Naive thymus-derived CD8-positive, alpha-beta T cell (primary cell): Measurements from ENCODE around the gene MYH13. TPM values are rescaled to one million over a fixed set of nuclear protein-coding genes. Genes with fewer than 3 reads are reported as not detected.

ENCODE experiments used
- ATAC-seq, 2 donors: fragments of 150-1000 bp; cut with Tn5 transposase in 1 of 2; sonication (Bioruptor Pico), chemical (Tn5 transposase) in 1 of 2; 1 replicate in 1 of 2; 2 replicates in 1 of 2; pipeline ENCODE4 v1.10.0; 2021; ENCODE audit warnings: mild to moderate bottlenecking in 2 of 2, moderate library complexity in 2 of 2
- POLR2A ChIA-PET: fragments of 350-600 bp; sonication (Branson Sonifier 250); formaldehyde crosslinking; loops from one replicate; lab custom pipeline; 2021; ENCODE audit warnings: antibody characterized with exemption; lab: Charles Lee
- DNase-seq, 10 donors: peaks; one replicate each; pipeline versions ENCODE4 v3.0.0 to v3.0.0-alpha.2; 2020 to 2022
- H3K27ac Mint-ChIP-seq, 10 donors: one replicate each; pipeline ENCODE4 v1.8.0; 2020 to 2022; ENCODE audit warnings: mild to moderate bottlenecking in 10 of 10, mixed read lengths in 10 of 10, moderate library complexity in 4 of 10, inconsistent platforms in 1 of 10
- H3K27me3 Mint-ChIP-seq, 5 donors: one replicate each; pipeline ENCODE4 v1.8.0; 2021 to 2022; ENCODE audit warnings: mixed read lengths in 5 of 5
- H3K36me3 Mint-ChIP-seq, 3 donors: one replicate each; pipeline ENCODE4 v1.8.0; 2020 to 2022; ENCODE audit warnings: mixed read lengths in 3 of 3, mild to moderate bottlenecking in 2 of 3, inconsistent platforms in 1 of 3
- H3K4me1 Mint-ChIP-seq, 4 donors: one replicate each; pipeline ENCODE4 v1.8.0; 2021 to 2022; ENCODE audit warnings: mixed read lengths in 4 of 4
- H3K4me3 Mint-ChIP-seq, 10 donors: one replicate each; pipeline ENCODE4 v1.8.0; 2020 to 2022; ENCODE audit warnings: mild to moderate bottlenecking in 10 of 10, mixed read lengths in 10 of 10, moderate library complexity in 6 of 10, inconsistent platforms in 1 of 10
- H3K9me3 Mint-ChIP-seq, 9 donors: one replicate each; pipeline ENCODE4 v1.8.0; 2020 to 2022; ENCODE audit warnings: mixed read lengths in 9 of 9, mild to moderate bottlenecking in 3 of 9, inconsistent platforms in 1 of 9, moderate library complexity in 1 of 9
- polyA plus RNA-seq, 3 donors: library from polyadenylated mRNA; unstranded; fragments of 300-500 nt; fragmentation: Illumina TruSeq; gene quantifications; one replicate each; pipeline ENCODE4 v1.2.3, GENCODE V29; 2021
- total RNA-seq, 8 experiments: library from RNA in 2 of 8; stranded (reverse) in 2 of 8; gene quantifications; one replicate each; pipeline ENCODE4 v1.2.3 and lab custom pipeline; 2021 to 2026

Gene MYH13
- total and polyA plus RNA-seq, 5 experiments from 2014 or later, result not detected

GRCh38 chr17:10380631-10381408 lies 8.0 kb upstream of the MYH13 start:
- Mint-ChIP-seq H3K4me1 (no peaks in the 10 kb centered on the region), H3K27me3 (peaks cover 2 to 12% (median 7%) of the 10 kb centered on the region in 5 donors), H3K27ac (no peak overlapping the region), H3K4me3 (no peak overlapping the region), H3K36me3 (no peaks in the 10 kb centered on the region), H3K9me3 (peaks cover 0 to 2% (median 0%) of the 10 kb centered on the region in 9 donors)
- POLR2A ChIA-PET, result no interaction called here
- ATAC-seq (no peak), DNase-seq (no peak)

- ATAC-seq, result no peak
- no peaks in the 10 kb centered on the region for H3K36me3 Mint-ChIP-seq
- no peak overlapping the region for H3K4me3 Mint-ChIP-seq
- H3K27ac Mint-ChIP-seq, result no peak overlapping the region
- H3K27me3 Mint-ChIP-seq, result peaks cover 4 to 25% (median 8%) of the 10 kb centered on the region in 5 donors
- H3K4me1 Mint-ChIP-seq, result peaks cover 0 to 2% (median 0%) of the 10 kb centered on the region in 4 donors
- DNase-seq, result no peak
- POLR2A ChIA-PET, result no interaction called here
- no peaks in the 10 kb centered on the region for H3K9me3 Mint-ChIP-seq
These were observed 2.7 kb downstream of the MYH13 start for GRCh38 chr17:10370016-10370608.

- POLR2A ChIA-PET, result no interaction called here
- Mint-ChIP-seq H3K4me3 (no peak overlapping the region), H3K4me1 (peaks cover 0 to 2% (median 0%) of the 10 kb centered on the region in 4 donors), H3K9me3 (no peaks in the 10 kb centered on the region), H3K27me3 (peaks cover 4 to 18% (median 7%) of the 10 kb centered on the region in 5 donors), H3K27ac (no peak overlapping the region), H3K36me3 (no peaks in the 10 kb centered on the region)
- DNase-seq (no peak), ATAC-seq (no peak)
These were observed 3.6 kb downstream of the MYH13 start for GRCh38 chr17:10369239-10369638.

- Mint-ChIP-seq H3K9me3 (no peaks in the 10 kb centered on the region), H3K36me3 (no peaks in the 10 kb centered on the region), H3K4me3 (no peak overlapping the region), H3K27me3 (peaks cover 3 to 13% (median 5%) of the 10 kb centered on the region in 5 donors), H3K4me1 (peaks cover 0 to 2% (median 0%) of the 10 kb centered on the region in 4 donors), H3K27ac (no peak overlapping the region)
- POLR2A ChIA-PET, result no interaction called here
- DNase-seq (no peak), ATAC-seq (no peak)
These were observed 4.2 kb downstream of the MYH13 start for GRCh38 chr17:10368561-10368960.

- Mint-ChIP-seq H3K9me3 (no peaks in the 10 kb centered on the region), H3K27me3 (peaks cover 0 to 11% (median 10%) of the 10 kb centered on the region in 5 donors), H3K36me3 (no peaks in the 10 kb centered on the region), H3K4me1 (no peaks in the 10 kb centered on the region), H3K4me3 (no peak overlapping the region), H3K27ac (no peak overlapping the region)
- DNase-seq (no peak), ATAC-seq (no peak)
- POLR2A ChIA-PET, result no interaction called here
These were observed 12.2 kb downstream of the MYH13 start for GRCh38 chr17:10360578-10360977.

- H3K9me3 Mint-ChIP-seq, result no peaks in the 10 kb centered on the region
- H3K36me3 Mint-ChIP-seq, result no peaks in the 10 kb centered on the region
- H3K27ac Mint-ChIP-seq, result no peak overlapping the region
- peaks cover 0 to 12% (median 10%) of the 10 kb centered on the region in 5 donors for H3K27me3 Mint-ChIP-seq
- ATAC-seq, result no peak
- no peak overlapping the region for H3K4me3 Mint-ChIP-seq
- POLR2A ChIA-PET, result no interaction called here
- H3K4me1 Mint-ChIP-seq, result no peaks in the 10 kb centered on the region
- peak in 4 of 10 donors; percentile 2 to 9 (median 4) for DNase-seq
These were observed 15.0 kb downstream of the MYH13 start for GRCh38 chr17:10357768-10358167.

- POLR2A ChIA-PET, result no interaction called here
- DNase-seq (no peak), ATAC-seq (no peak)
- Mint-ChIP-seq H3K4me1 (no peaks in the 10 kb centered on the region), H3K9me3 (peaks cover 0 to 3% (median 0%) of the 10 kb centered on the region in 9 donors), H3K27ac (no peak overlapping the region), H3K36me3 (no peaks in the 10 kb centered on the region), H3K4me3 (no peak overlapping the region), H3K27me3 (peaks cover 0 to 23% (median 8%) of the 10 kb centered on the region in 5 donors)
These were observed 18.2 kb downstream of the MYH13 start for GRCh38 chr17:10354651-10355050.

- Mint-ChIP-seq H3K9me3 (peaks cover 0 to 3% (median 0%) of the 10 kb centered on the region in 9 donors), H3K36me3 (no peaks in the 10 kb centered on the region), H3K27ac (no peak overlapping the region), H3K27me3 (peaks cover 0 to 18% (median 6%) of the 10 kb centered on the region in 5 donors), H3K4me3 (no peak overlapping the region), H3K4me1 (no peaks in the 10 kb centered on the region)
- ATAC-seq (no peak), DNase-seq (no peak)
- POLR2A ChIA-PET, result no interaction called here
These were observed 19.9 kb downstream of the MYH13 start for GRCh38 chr17:10352893-10353292.

- H3K9me3 Mint-ChIP-seq, result peaks cover 0 to 3% (median 0%) of the 10 kb centered on the region in 9 donors
- POLR2A ChIA-PET, result no interaction called here
- H3K27me3 Mint-ChIP-seq, result peaks cover 0 to 18% (median 3%) of the 10 kb centered on the region in 5 donors
- H3K4me1 Mint-ChIP-seq, result no peaks in the 10 kb centered on the region
- H3K27ac Mint-ChIP-seq, result no peak overlapping the region
- no peak overlapping the region for H3K4me3 Mint-ChIP-seq
- DNase-seq (no peak), ATAC-seq (no peak)
- H3K36me3 Mint-ChIP-seq, result no peaks in the 10 kb centered on the region
These were observed 23.4 kb downstream of the MYH13 start for GRCh38 chr17:10349403-10349802.

- POLR2A ChIA-PET, result no interaction called here
- ATAC-seq (no peak), DNase-seq (no peak)
- Mint-ChIP-seq H3K27me3 (peaks cover 3 to 9% (median 6%) of the 10 kb centered on the region in 5 donors), H3K4me3 (no peak overlapping the region), H3K4me1 (no peaks in the 10 kb centered on the region), H3K36me3 (no peaks in the 10 kb centered on the region), H3K9me3 (no peaks in the 10 kb centered on the region), H3K27ac (no peak overlapping the region)
These were observed 28.0 kb downstream of the MYH13 start for GRCh38 chr17:10344816-10345215.

- Mint-ChIP-seq H3K9me3 (no peaks in the 10 kb centered on the region), H3K36me3 (no peaks in the 10 kb centered on the region), H3K27ac (no peak overlapping the region), H3K27me3 (peaks cover 0 to 8% (median 4%) of the 10 kb centered on the region in 5 donors), H3K4me1 (no peaks in the 10 kb centered on the region), H3K4me3 (no peak overlapping the region)
- DNase-seq (no peak), ATAC-seq (no peak)
- POLR2A ChIA-PET, result no interaction called here
These were observed 33.8 kb downstream of the MYH13 start for GRCh38 chr17:10339051-10339450.

GRCh38 chr17:10337976-10338375 lies 34.8 kb downstream of the MYH13 start:
- ATAC-seq (no peak), DNase-seq (no peak)
- Mint-ChIP-seq H3K4me1 (no peaks in the 10 kb centered on the region), H3K27me3 (peaks cover 0 to 8% (median 4%) of the 10 kb centered on the region in 5 donors), H3K9me3 (no peaks in the 10 kb centered on the region), H3K4me3 (no peak overlapping the region), H3K36me3 (no peaks in the 10 kb centered on the region), H3K27ac (no peak overlapping the region)
- POLR2A ChIA-PET, result no interaction called here

GRCh38 chr17:10337136-10337535 lies 35.7 kb downstream of the MYH13 start:
- Mint-ChIP-seq H3K27ac (no peak overlapping the region), H3K36me3 (no peaks in the 10 kb centered on the region), H3K4me1 (no peaks in the 10 kb centered on the region), H3K27me3 (peaks cover 0 to 5% (median 0%) of the 10 kb centered on the region in 5 donors), H3K9me3 (no peaks in the 10 kb centered on the region), H3K4me3 (no peak overlapping the region)
- no peak for DNase-seq
- POLR2A ChIA-PET, result interaction anchor here (0.6 kb wide), 1 partner anchor 40 kb away, joined by 10 read pairs; no protein-coding TSS in a partner anchor
- no peak for ATAC-seq
